Heart left ventricle (tissue), 16 donors: ENCODE data around the gene SCFD2. TPM values are rescaled to one million over a fixed set of nuclear protein-coding genes. Genes with fewer than 3 reads are reported as not detected.

Source experiments
- ATAC-seq, 4 donors: fragments of 200-7000 bp; cut with Tn5 transposase; one replicate each; pipeline ENCODE4 v1.9.1; 2020 to 2022; ENCODE audit warnings: moderate library complexity in 4 of 4, mild to moderate bottlenecking in 3 of 4, moderate number of reproducible peaks in 1 of 4
- DNase-seq, 5 donors: peaks; one replicate each; pipeline ENCODE4 v3.0.0-alpha.2; 2020
- H3K27ac ChIP-seq, 12 donors: fragments of 200-600 bp; sonication (generic) in 4 of 12; one replicate each; pipeline versions ENCODE4 v1.5.0 to v1.8.0; 2016 to 2022; ENCODE audit warnings: mild to moderate bottlenecking in 2 of 12
- H3K27me3 ChIP-seq, 9 donors: fragments of 200-600 bp; sonication (generic) in 2 of 9; one replicate each; pipeline versions ENCODE4 v1.5.1 to v1.8.0; 2016 to 2022; ENCODE audit warnings: mild to moderate bottlenecking in 3 of 9
- H3K36me3 ChIP-seq, 9 donors: fragments of 200-600 bp; sonication (generic) in 2 of 9; one replicate each; pipeline versions ENCODE4 v1.5.0 to v1.8.0; 2018 to 2022; ENCODE audit warnings: mild to moderate bottlenecking in 2 of 9
- H3K4me1 ChIP-seq, 12 donors: fragments of 200-600 bp; sonication (generic) in 4 of 12; one replicate each; pipeline versions ENCODE4 v1.5.0 to v1.8.0; 2016 to 2022; ENCODE audit warnings: mild to moderate bottlenecking in 3 of 12
- H3K4me3 ChIP-seq, 12 donors: fragments of 200-600 bp; sonication (generic) in 4 of 12; one replicate each; pipeline versions ENCODE4 v1.5.0 to v1.8.0; 2017 to 2022; ENCODE audit warnings: mild to moderate bottlenecking in 9 of 12, moderate library complexity in 4 of 12
- H3K9me3 ChIP-seq, 12 donors: fragments of 200-600 bp; sonication (generic) in 4 of 12; one replicate each; pipeline versions ENCODE4 v1.5.0 to v1.8.0; 2016 to 2022; ENCODE audit warnings: mild to moderate bottlenecking in 1 of 12
- POLR2A ChIP-seq, 2 donors: fragments of 450-650 bp; IDR thresholded peaks; one replicate each; pipeline ENCODE4 v1.6.1; 2017; ENCODE audit warnings: antibody characterized with exemption in 2 of 2, mild to moderate bottlenecking in 2 of 2, moderate library complexity in 2 of 2
- WGBS, 4 donors: extraction: QIAGEN DNeasy Blood & Tissue Kit in 2 of 4; methylation state at CpG; one replicate each; pipeline versions ENCODE4 v1.1.5 to v1.1.7; 2013 to 2018; 5-methylcytosine and 5-hydroxymethylcytosine counted together
- intact Hi-C, 10 donors: fragments of 100-400 bp; cut with DNase I; formaldehyde crosslinking; loops; one replicate each; pipeline versions ENCODE4 v1.11.1 to v1.14.2; 2022
- polyA plus RNA-seq, 2 donors: library from polyadenylated mRNA; stranded (reverse); fragments of 200-250 nt; gene quantifications; one replicate each; pipeline ENCODE4 v1.2.3, GENCODE V29; 2013
- total RNA-seq, 9 donors: library from RNA; depleted of rRNA in 2 of 9; stranded (reverse); fragments of >200 nt in 2 of 9; fragmentation: NEBNext Ultra II Directional in 3 of 9; extraction: Animal tissue kit (Norgen Biotek cat#: 25700) in 3 of 9; gene quantifications; one replicate each; pipeline versions ENCODE4 v1.1.0 to v1.2.4, GENCODE V29; 2016 to 2023
- TF ChIP-seq, protein P1 (sequence below), 12 donors: fragments of 200-600 bp; sonication (generic) in 4 of 12; IDR thresholded peaks; one replicate each; pipeline versions ENCODE4 v1.5.0 to v1.8.0; 2018 to 2022; ENCODE audit warnings: antibody characterized with exemption in 12 of 12, mild to moderate bottlenecking in 5 of 12
- donor health status: ischemic (EF 13 %, LVEDD 7.1; RV severe dilation, severe dysfunction).
- donor health status: healthy with polysubstance abuse.
- donor health status: DM: no; HTN: yes; CAD: no.
- donor health status: DM: no; HTN: no; CAD: no.
- donor health status: ischemic (EF 25% LVEDD 6.9; RV normal size, moderate dysfunction).
- donor health status: ischemic (EF 25% LVEDD 5.7; RV mildly dilated, moderate dysfunction).
- donor health status: healthy.
- donor health status: DM: yes; HTN: yes; CAD: no.
- donor health status: ischemic (EF 35%, LVEDD 5.7; RV mildly dilated, moderate dysfunction).
- donor health status: nonischemic (EF 11% LVEDD 7.7; RV severe dilation, severe dysfunction).
- donor health status: DM: yes; HTN: yes; CAD: no.
- donor health status: PGD.
- donor health status: ischemic (EF 29% LVEDD 5.4; RV normal size, mild dysfunction).
- donor health status: nonischemic (EF 23%, LVEDD 6.1; RV moderate dilation, normal function).

Gene SCFD2
- total and polyA plus RNA-seq, 11 donors: 3.7 to 14.0 (median 9.8) TPM

DNA sequence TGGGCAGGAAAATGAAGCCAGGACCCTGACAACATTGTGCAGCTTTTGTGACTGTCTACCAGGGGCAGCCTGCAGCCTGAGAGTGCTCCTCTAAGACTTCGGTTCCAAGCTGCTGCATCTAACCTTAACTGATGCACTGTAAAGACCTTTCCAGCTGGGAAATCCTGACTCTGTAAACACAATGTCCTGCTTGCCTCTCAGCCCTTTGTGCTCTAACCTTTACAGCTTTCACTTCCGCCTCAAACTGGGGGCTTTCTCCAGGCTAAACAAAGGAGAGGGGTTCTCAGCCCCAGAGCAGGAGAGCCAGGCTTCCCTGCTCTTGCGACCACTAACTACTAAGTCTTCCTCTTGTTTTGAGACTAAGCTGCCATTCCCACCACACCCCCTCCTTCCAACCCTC, 523.1 kb downstream of the SCFD2 start:
- Histone ChIP-seq H3K4me1 (peaks cover 0 to 64% (median 46%) of the 10 kb centered on the region in 12 donors), H3K27me3 (no peaks in the 10 kb centered on the region), H3K27ac (peak overlapping the region in 2 of 12 donors; percentile 28 to 39), H3K36me3 (no peaks in the 10 kb centered on the region), H3K4me3 (no peak overlapping the region), H3K9me3 (no peaks in the 10 kb centered on the region)
- DNase-seq: no peak
- TF ChIP-seq POLR2A (IDR thresholded peaks at IDR 0.05): no peak
- TF ChIP-seq, protein P1, sequence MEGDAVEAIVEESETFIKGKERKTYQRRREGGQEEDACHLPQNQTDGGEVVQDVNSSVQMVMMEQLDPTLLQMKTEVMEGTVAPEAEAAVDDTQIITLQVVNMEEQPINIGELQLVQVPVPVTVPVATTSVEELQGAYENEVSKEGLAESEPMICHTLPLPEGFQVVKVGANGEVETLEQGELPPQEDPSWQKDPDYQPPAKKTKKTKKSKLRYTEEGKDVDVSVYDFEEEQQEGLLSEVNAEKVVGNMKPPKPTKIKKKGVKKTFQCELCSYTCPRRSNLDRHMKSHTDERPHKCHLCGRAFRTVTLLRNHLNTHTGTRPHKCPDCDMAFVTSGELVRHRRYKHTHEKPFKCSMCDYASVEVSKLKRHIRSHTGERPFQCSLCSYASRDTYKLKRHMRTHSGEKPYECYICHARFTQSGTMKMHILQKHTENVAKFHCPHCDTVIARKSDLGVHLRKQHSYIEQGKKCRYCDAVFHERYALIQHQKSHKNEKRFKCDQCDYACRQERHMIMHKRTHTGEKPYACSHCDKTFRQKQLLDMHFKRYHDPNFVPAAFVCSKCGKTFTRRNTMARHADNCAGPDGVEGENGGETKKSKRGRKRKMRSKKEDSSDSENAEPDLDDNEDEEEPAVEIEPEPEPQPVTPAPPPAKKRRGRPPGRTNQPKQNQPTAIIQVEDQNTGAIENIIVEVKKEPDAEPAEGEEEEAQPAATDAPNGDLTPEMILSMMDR (IDR thresholded peaks at IDR 0.05): no peak
- ATAC-seq: no peak
- 52 to 76% (median 67%) methylated on average over 3 of the region's 3 CpGs for WGBS, 4 donors
- intact Hi-C loops: loop anchor here in 1 of 10 donors (5.0 kb wide), 1 partner anchor 130 kb away; no protein-coding TSS in a partner anchor

DNA sequence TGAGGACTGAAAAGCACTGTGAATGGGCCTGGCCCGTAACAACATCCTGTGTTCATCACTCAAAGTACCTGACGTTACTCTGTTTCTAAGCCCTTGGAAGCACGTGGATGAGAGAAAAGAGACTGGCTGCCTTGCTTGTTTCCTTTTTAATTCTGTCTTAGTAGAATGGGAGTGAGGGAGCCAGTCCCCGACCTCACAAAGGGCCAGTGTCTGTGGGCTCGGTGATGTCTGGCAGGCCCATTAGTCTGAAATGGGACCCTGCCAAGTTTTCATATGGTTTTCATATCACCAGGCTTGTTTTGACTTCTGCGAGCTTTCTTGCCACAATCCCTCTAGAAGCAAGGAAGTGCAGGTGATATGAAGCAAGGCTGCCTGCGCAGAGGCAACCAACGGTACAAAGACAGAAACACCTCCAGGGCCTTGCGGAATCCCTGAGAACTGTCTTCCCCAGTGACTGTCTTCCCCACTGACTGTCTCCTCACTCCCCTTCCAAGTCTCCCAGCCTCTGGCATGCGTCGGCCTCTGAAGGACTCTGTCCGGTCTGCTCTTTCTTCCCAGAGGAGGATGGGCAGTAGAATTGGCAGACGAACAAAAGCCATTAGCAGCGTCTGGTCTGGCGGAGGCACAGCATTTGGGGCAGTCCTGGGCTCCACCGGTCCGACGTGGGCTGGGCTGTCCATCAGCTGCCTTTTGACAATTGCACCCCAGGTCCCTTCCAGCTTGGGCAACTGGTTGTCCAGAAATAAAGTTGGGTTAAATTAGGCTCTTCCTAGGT, 524.0 kb downstream of the SCFD2 start:
- ATAC-seq (peak in 3 of 4 donors; percentile 47 to 58 (median 58)), DNase-seq (peak in 4 of 5 donors; percentile 46 to 72 (median 65))

DNA sequence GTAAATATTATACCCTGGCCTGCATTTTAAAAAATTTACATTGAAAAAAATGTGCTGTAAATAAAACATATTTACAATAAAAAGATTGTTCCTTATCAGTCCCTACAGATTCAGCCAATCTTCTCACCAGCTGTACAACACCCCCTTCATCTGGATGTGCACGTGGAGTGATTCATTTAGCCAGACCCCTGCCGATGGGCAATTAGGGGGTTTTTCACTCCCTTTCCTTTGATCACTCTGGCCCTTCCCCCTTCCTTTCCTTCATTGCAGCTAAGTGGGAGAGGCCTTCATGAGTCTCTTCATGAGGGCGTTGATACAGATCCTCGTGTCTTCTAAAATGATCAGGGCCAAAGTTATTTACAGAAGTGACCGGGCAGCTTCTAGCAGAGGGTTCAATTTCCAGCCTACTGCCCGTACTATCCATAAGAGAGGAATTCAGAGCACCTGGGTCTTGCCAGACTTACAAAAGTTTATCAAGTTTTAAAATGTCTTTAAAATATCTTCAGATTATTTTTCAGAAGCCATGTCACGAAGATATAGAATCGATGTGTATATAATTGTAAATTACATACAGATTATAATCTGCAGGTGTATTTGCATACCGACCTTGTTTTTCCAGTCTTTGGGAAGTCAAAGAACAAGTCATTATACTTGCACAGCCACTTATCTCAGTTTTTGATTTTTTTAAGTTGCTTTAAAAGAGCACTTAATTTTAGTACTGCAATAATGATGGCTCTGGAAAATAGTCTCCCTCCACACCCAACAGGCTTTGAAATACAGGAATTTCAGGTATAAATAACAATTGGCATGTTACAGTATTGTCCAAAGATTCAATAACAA, 525.1 kb downstream of the SCFD2 start:
- TF ChIP-seq, protein P1 (IDR thresholded peaks at IDR 0.05): no peak
- TF ChIP-seq POLR2A (IDR thresholded peaks at IDR 0.05): no peak
- Histone ChIP-seq H3K4me1 (peaks cover 0 to 57% (median 45%) of the 10 kb centered on the region in 12 donors), H3K36me3 (no peaks in the 10 kb centered on the region), H3K27me3 (no peaks in the 10 kb centered on the region), H3K4me3 (no peak overlapping the region), H3K27ac (peak overlapping the region in 3 of 12 donors; percentile 28 to 64 (median 38)), H3K9me3 (no peaks in the 10 kb centered on the region)
- WGBS, 4 donors: 52 to 63% (median 62%) methylated on average over 9 of the region's 9 CpGs
- no peak for DNase-seq
- intact Hi-C loops: loop anchor here in 1 of 10 donors (5.0 kb wide), 1 partner anchor 128 kb away; no protein-coding TSS in a partner anchor
- no peak for ATAC-seq

More for the DNA sequence above, 524.0 kb downstream of the SCFD2 start:
- peaks cover 0 to 62% (median 46%) of the 10 kb centered on the region in 12 donors for H3K4me1 ChIP-seq
- H3K36me3 ChIP-seq: no peaks in the 10 kb centered on the region
- no peak overlapping the region for H3K4me3 ChIP-seq
- intact Hi-C loops: loop anchor here in 1 of 10 donors (5.0 kb wide), 1 partner anchor 130 kb away; no protein-coding TSS in a partner anchor
- 16 to 24% (median 17%) methylated on average over 15 to 18 of the region's 18 CpGs for WGBS, 4 donors
- TF ChIP-seq POLR2A (IDR thresholded peaks at IDR 0.05): no peak
- TF ChIP-seq, protein P1 (IDR thresholded peaks at IDR 0.05): no peak
- H3K27ac ChIP-seq: peak overlapping the region in 9 of 12 donors; percentile 10 to 73 (median 38)
- no peaks in the 10 kb centered on the region for H3K27me3 ChIP-seq
- H3K9me3 ChIP-seq: no peaks in the 10 kb centered on the region
